ENCODE data around the gene RBM5. TPM values are rescaled to one million over a fixed set of nuclear protein-coding genes. Genes with fewer than 3 reads are reported as not detected.

The RBM5 gene
- total and polyA plus RNA-seq, 10 of the 15 experiments (the other 5 are each of a cell fraction or from before 2014, with no cell fraction given): 35.1 to 347 (median 111) TPM

DNA sequence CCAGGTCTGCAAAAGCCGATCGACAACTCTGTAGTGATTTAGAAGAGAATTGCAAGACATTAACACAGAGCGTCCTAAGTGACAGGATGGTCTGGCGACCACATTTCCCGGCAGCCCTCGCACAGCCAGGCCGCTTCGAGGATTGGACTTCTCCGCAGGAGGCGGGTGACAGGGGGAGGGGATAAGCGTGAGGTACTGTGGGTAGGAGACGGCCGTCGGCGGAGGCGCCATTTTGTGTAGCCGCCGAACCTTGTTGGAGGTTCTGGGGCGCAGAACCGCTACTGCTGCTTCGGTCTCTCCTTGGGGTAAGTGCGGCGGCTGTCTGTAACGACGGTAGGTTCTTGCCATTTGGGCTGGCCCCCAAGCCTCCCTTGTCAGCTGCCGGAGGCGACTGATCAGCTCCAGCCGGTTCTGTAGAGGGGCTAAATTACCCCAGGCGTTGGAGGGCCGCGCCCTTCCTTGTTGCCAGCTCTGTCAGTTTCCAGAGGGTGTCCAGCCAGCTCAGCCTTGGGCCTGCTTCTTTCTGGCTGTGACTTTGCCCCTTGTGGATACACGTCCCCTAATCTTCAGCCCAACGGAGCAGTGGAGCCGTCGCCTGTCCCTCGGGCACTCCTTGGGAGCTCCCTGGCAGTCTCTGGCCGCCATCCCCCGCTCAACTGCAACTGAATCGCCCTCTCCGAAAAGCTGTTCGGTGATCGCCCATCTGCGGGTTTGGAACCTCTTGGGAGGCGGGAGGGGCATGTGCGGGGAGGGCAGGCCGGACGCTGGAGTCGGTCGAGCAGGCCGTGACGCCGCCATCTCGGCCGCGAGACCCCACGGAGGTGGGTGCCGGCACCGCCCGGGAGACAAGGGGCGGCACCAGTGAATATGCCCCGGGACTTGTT lies at the start of gene RBM5 (continued):
- TF ChIP-seq, protein P1, sequence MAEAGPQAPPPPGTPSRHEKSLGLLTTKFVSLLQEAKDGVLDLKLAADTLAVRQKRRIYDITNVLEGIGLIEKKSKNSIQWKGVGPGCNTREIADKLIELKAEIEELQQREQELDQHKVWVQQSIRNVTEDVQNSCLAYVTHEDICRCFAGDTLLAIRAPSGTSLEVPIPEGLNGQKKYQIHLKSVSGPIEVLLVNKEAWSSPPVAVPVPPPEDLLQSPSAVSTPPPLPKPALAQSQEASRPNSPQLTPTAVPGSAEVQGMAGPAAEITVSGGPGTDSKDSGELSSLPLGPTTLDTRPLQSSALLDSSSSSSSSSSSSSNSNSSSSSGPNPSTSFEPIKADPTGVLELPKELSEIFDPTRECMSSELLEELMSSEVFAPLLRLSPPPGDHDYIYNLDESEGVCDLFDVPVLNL (IDR thresholded peaks at IDR 0.05; ENCODE audit: low read depth, low read length): no peak
- no peak for TF ChIP-seq NR2F1 (conservative IDR thresholded peaks at IDR 0.05)
- TF ChIP-seq, protein P2, sequence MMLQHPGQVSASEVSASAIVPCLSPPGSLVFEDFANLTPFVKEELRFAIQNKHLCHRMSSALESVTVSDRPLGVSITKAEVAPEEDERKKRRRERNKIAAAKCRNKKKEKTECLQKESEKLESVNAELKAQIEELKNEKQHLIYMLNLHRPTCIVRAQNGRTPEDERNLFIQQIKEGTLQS (IDR thresholded peaks at IDR 0.05; ENCODE audit: borderline replicate concordance, extremely low read depth, low read depth, low read length): no peak
- TF ChIP-seq, protein P3, sequence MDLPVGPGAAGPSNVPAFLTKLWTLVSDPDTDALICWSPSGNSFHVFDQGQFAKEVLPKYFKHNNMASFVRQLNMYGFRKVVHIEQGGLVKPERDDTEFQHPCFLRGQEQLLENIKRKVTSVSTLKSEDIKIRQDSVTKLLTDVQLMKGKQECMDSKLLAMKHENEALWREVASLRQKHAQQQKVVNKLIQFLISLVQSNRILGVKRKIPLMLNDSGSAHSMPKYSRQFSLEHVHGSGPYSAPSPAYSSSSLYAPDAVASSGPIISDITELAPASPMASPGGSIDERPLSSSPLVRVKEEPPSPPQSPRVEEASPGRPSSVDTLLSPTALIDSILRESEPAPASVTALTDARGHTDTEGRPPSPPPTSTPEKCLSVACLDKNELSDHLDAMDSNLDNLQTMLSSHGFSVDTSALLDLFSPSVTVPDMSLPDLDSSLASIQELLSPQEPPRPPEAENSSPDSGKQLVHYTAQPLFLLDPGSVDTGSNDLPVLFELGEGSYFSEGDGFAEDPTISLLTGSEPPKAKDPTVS (IDR thresholded peaks at IDR 0.05; ENCODE audit: low read depth, low read length): no peak
- TF ChIP-seq, protein P4, sequence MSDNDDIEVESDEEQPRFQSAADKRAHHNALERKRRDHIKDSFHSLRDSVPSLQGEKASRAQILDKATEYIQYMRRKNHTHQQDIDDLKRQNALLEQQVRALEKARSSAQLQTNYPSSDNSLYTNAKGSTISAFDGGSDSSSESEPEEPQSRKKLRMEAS (IDR thresholded peaks at IDR 0.05; ENCODE audit: low read depth, low read length): peak; percentile 30; the same call in 1 of the 2 replicates
- TF ChIP-seq PAX8 (IDR thresholded peaks at IDR 0.05): peak; percentile 94
- no peak for TF ChIP-seq ZBED1 (IDR thresholded peaks at IDR 0.05; ENCODE audit: borderline replicate concordance)
- no peak for TF ChIP-seq GATAD2B (conservative IDR thresholded peaks at IDR 0.05; ENCODE audit: low read depth)
- TF ChIP-seq NFYA (IDR thresholded peaks at IDR 0.05; ENCODE audit: borderline replicate concordance, low read depth, low read length): no peak
- no peak for TF ChIP-seq KLF5 (IDR thresholded peaks at IDR 0.05; ENCODE audit: partially characterized antibody)
- TF ChIP-seq RCOR1 (conservative IDR thresholded peaks at IDR 0.05; ENCODE audit: low read depth, low read length): no peak
- TF ChIP-seq BHLHE40 (IDR thresholded peaks at IDR 0.05; ENCODE audit: borderline replicate concordance in 1 of 2, low read depth in 2 of 2, low read length in 1 of 2): peak; percentile 24 to 43; a peak in 2 of 4 replicates
- TF ChIP-seq CBFB (IDR thresholded peaks at IDR 0.05; ENCODE audit: low read depth): 0 out of 2 replicates have a peak, but pooled peaks have one; percentile 65
- TF ChIP-seq POLR2AphosphoS5 (IDR thresholded peaks at IDR 0.05; ENCODE audit: low read length): peak; percentile 93
- TF ChIP-seq, protein P5, sequence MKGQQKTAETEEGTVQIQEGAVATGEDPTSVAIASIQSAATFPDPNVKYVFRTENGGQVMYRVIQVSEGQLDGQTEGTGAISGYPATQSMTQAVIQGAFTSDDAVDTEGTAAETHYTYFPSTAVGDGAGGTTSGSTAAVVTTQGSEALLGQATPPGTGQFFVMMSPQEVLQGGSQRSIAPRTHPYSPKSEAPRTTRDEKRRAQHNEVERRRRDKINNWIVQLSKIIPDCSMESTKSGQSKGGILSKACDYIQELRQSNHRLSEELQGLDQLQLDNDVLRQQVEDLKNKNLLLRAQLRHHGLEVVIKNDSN (IDR thresholded peaks at IDR 0.05; ENCODE audit: borderline replicate concordance, extremely low read length, insufficient read depth, low read depth, low read length): no peak
- no peak for TF ChIP-seq SUZ12 (IDR thresholded peaks at IDR 0.05; ENCODE audit: unreplicated experiment)
- peak; percentile 53; the same call in 1 of the 2 replicates for TF ChIP-seq MXI1 (IDR thresholded peaks at IDR 0.05; ENCODE audit: low read depth, low read length)
- TF ChIP-seq POLR2AphosphoS2 (IDR thresholded peaks at IDR 0.05; ENCODE audit: low read depth, low read length): peak; percentile 79; the same call in 1 of the 2 replicates
- TF ChIP-seq RB1 (IDR thresholded peaks at IDR 0.05; ENCODE audit: borderline replicate concordance): 0 out of 2 replicates have a peak, but pooled peaks have one; percentile 19
- no peak for TF ChIP-seq MYB (IDR thresholded peaks at IDR 0.05; ENCODE audit: borderline replicate concordance, low read depth, low read length)
- no peak for TF ChIP-seq YBX1 (IDR thresholded peaks at IDR 0.05)
- TF ChIP-seq KAT2A (conservative IDR thresholded peaks at IDR 0.05; ENCODE audit: control insufficient read depth, low read depth, low read length): no peak
- no peak for TF ChIP-seq BACH1 (IDR thresholded peaks at IDR 0.05; ENCODE audit: borderline replicate concordance)
- TF ChIP-seq, protein P6, sequence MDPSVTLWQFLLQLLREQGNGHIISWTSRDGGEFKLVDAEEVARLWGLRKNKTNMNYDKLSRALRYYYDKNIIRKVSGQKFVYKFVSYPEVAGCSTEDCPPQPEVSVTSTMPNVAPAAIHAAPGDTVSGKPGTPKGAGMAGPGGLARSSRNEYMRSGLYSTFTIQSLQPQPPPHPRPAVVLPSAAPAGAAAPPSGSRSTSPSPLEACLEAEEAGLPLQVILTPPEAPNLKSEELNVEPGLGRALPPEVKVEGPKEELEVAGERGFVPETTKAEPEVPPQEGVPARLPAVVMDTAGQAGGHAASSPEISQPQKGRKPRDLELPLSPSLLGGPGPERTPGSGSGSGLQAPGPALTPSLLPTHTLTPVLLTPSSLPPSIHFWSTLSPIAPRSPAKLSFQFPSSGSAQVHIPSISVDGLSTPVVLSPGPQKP (IDR thresholded peaks at IDR 0.05; ENCODE audit: low read depth, low read length): 0 out of 2 replicates have a peak, but pooled peaks have one; percentile 28
- peak; percentile 47; the same call in 1 of the 2 replicates for TF ChIP-seq HDGF (IDR thresholded peaks at IDR 0.05)
